Endothelial cell of umbilical vein (primary cell): ENCODE measurements around the gene H2BW1. TPM values are rescaled to one million over a fixed set of nuclear protein-coding genes. Genes with fewer than 3 reads are reported as not detected.
"Not testable (repeated sequence)": the region's sequence is repeated elsewhere in the genome, so short reads cannot be mapped to it uniquely, and the experiment has no call there.

Source experiments
- BruUV-seq: library from RNA; stranded (reverse); fragments of 400-500 nt; replicated peaks from 2 replicates; lab custom pipeline; 2021; lab: Mats Ljungman, UMichigan
- CTCF ChIA-PET: fragments of 300-600, 350-600 bp; sonication (Branson Sonifier 250); formaldehyde crosslinking; loops from one replicate; lab custom pipeline; 2021; ENCODE audit warnings: antibody characterized with exemption, inconsistent platforms; lab: Charles Lee
- POLR2A ChIA-PET: fragments of 300-600, 350-600 bp; sonication (Branson Sonifier 250); formaldehyde crosslinking; loops from one replicate; lab custom pipeline; 2021; ENCODE audit warnings: antibody characterized with exemption, inconsistent platforms; lab: Charles Lee
- DNase-seq: peaks from one replicate; pipeline ENCODE4 v3.0.0-alpha.2; 2011; ENCODE audit warnings: low read depth, low spot score
- FAIRE-seq: peaks from 2 replicates; lab custom pipeline; 2011; peaks lifted over from hg19 to GRCh38; lab: Jason Lieb, UNC
- H2AFZ ChIP-seq: 2 replicates; pipeline ENCODE4 v1.6.0; 2012; ENCODE audit warnings: low read depth, low read length, control low read depth, inconsistent platforms
- H3K27ac ChIP-seq: 2 replicates; pipeline ENCODE4 v1.5.1; 2011; ENCODE audit warnings: low read depth, mild to moderate bottlenecking, control low read depth, low read length, moderate library complexity; ENCODE audit not compliant: insufficient read depth
- H3K27me3 ChIP-seq, 2 experiments: 2 replicates each; pipeline versions ENCODE4 v1.6.0 to v1.6.1; 2011; ENCODE audit warnings: low read length in 2 of 2, mixed read lengths in 1 of 2; ENCODE audit not compliant: control insufficient read depth in 2 of 2, insufficient read depth in 2 of 2
- H3K36me3 ChIP-seq, 2 experiments: 2 replicates in 1 of 2; 3 replicates in 1 of 2; pipeline ENCODE4 v1.5.1; 2011; ENCODE audit warnings: low read length in 2 of 2, mild to moderate bottlenecking in 1 of 2, moderate library complexity in 1 of 2; ENCODE audit not compliant: control insufficient read depth in 2 of 2, insufficient read depth in 2 of 2; ENCODE audit errors: extremely low read depth in 1 of 2
- H3K4me1 ChIP-seq: 3 replicates; pipeline ENCODE4 v1.5.1; 2011; ENCODE audit warnings: mild to moderate bottlenecking, low read length; ENCODE audit not compliant: control insufficient read depth, insufficient read depth; ENCODE audit errors: extremely low read depth
- H3K4me2 ChIP-seq: 2 replicates; pipeline ENCODE4 v1.6.1; 2011; ENCODE audit warnings: low read length, control low read depth, mixed read lengths; ENCODE audit not compliant: insufficient read depth
- H3K4me3 ChIP-seq, 3 experiments: fragments of 200-600 bp in 1 of 3; sonication (generic), shearing (Covaris generic) in 1 of 3; replicated peaks in 1 of 3; 2 replicates each; pipeline ENCODE4 v1.5.1; 2011 to 2016; ENCODE audit warnings: control low read depth in 3 of 3, low read length in 3 of 3, mild to moderate bottlenecking in 2 of 3, inconsistent platforms in 1 of 3, low read depth in 1 of 3, moderate library complexity in 1 of 3; ENCODE audit not compliant: insufficient read depth in 1 of 3
- H3K79me2 ChIP-seq: 2 replicates; pipeline ENCODE4 v1.6.0; 2012; ENCODE audit warnings: low read length, inconsistent platforms; ENCODE audit not compliant: control insufficient read depth, insufficient read depth
- H3K9ac ChIP-seq: replicated peaks from 2 replicates; pipeline ENCODE3; 2011; ENCODE audit warnings: low read length, control low read depth; ENCODE audit not compliant: insufficient read depth; ENCODE audit errors: extremely low read depth
- H3K9me1 ChIP-seq: replicated peaks from 3 replicates; pipeline ENCODE4 v1.6.0; 2011; ENCODE audit warnings: mild to moderate bottlenecking, low read length; ENCODE audit not compliant: control insufficient read depth, insufficient read depth; ENCODE audit errors: extremely low read depth
- H3K9me3 ChIP-seq: replicated peaks from 2 replicates; pipeline ENCODE4 v1.5.1; 2012; ENCODE audit warnings: low read length, inconsistent platforms; ENCODE audit not compliant: control insufficient read depth, insufficient read depth
- H4K20me1 ChIP-seq: replicated peaks from 2 replicates; pipeline ENCODE3; 2011; ENCODE audit warnings: mild to moderate bottlenecking, low read length; ENCODE audit not compliant: control insufficient read depth, insufficient read depth; ENCODE audit errors: extremely low read depth
- CTCF ChIP-seq, 2 donors: IDR thresholded peaks; 1 replicate in 1 of 2; 2 replicates in 1 of 2; pipeline ENCODE4 v1.5.1; 2011; ENCODE audit warnings: low read length in 2 of 2, mild to moderate bottlenecking in 2 of 2, moderate library complexity in 2 of 2, control low read depth in 1 of 2, inconsistent platforms in 1 of 2, low read depth in 1 of 2; ENCODE audit not compliant: insufficient read depth in 1 of 2; ENCODE audit errors: extremely low read depth in 1 of 2
- EZH2 ChIP-seq: IDR thresholded peaks from 2 replicates; pipeline ENCODE4 v1.6.1; 2012; ENCODE audit warnings: borderline replicate concordance, low read depth, mild to moderate bottlenecking, moderate library complexity, low read length, inconsistent platforms; ENCODE audit not compliant: severe bottlenecking
- FOS ChIP-seq: IDR thresholded peaks from 2 replicates; pipeline ENCODE4 v1.6.1; 2011; ENCODE audit warnings: mild to moderate bottlenecking, low read length, moderate library complexity, borderline replicate concordance; ENCODE audit not compliant: insufficient read depth
- GATA2 ChIP-seq: IDR thresholded peaks from 2 replicates; pipeline ENCODE4 v1.7.0; 2011; ENCODE audit warnings: low read depth, mild to moderate bottlenecking, moderate library complexity, mixed read lengths, low read length; ENCODE audit not compliant: insufficient read length, insufficient read depth
- JUN ChIP-seq: IDR thresholded peaks from 2 replicates; pipeline ENCODE4 v1.6.1; 2011; ENCODE audit warnings: borderline replicate concordance, low read depth; ENCODE audit not compliant: insufficient read length, insufficient read depth
- MAX ChIP-seq: IDR thresholded peaks from 2 replicates; pipeline ENCODE4 v1.6.1; 2011; ENCODE audit not compliant: insufficient read depth, insufficient read length
- MYC ChIP-seq: IDR thresholded peaks from one replicate; pipeline ENCODE4 v1.6.1; 2011; ENCODE audit warnings: mild to moderate bottlenecking, low read depth, low read length
- POLR2A ChIP-seq: IDR thresholded peaks from 2 replicates; pipeline ENCODE4 v1.6.1; 2012; ENCODE audit warnings: low read depth, mild to moderate bottlenecking, control low read depth, low read length
- POLR2AphosphoS5 ChIP-seq: IDR thresholded peaks from 2 replicates; pipeline ENCODE4 v1.6.1; 2012; ENCODE audit warnings: low read depth, mild to moderate bottlenecking, control low read depth, low read length, moderate library complexity; ENCODE audit not compliant: insufficient read depth
- dilution Hi-C: fragments of 300-500 bp; cut with MboI; formaldehyde crosslinking; loops from one replicate; pipeline ENCODE4 v1.15.0; 2019; ENCODE audit warnings: low sequenced_read_pairs; ENCODE audit not compliant: extremely low pct_ligation_motif_present
- intact Hi-C: fragments of 100-400 bp; cut with micrococcal nuclease; formaldehyde crosslinking; loops from one replicate; pipeline ENCODE4 v1.10.0; 2022
- polyA plus RNA-seq, 4 experiments: library from polyadenylated mRNA; depleted of rRNA in 3 of 4; stranded (reverse) in 3 of 4; unstranded in 1 of 4; fragments of >200 nt; gene quantifications; 2 replicates each; pipeline versions ENCODE4 v1.2.1 to v1.2.3, GENCODE V29; 2011 to 2012; ENCODE audit warnings: missing spikeins in 1 of 4
- total RNA-seq: library from RNA; stranded (reverse); gene quantifications from 2 replicates; pipeline ENCODE4 v1.2.3, GENCODE V29; 2021

The H2BW1 gene
- total and polyA plus RNA-seq, 2 donors (not counting 3 experiments of a cell fraction or from before 2014, with no cell fraction given), result not detected

GRCh38 chrX:104054956-104055355 lies 41.4 kb upstream of the H2BW1 start:
- dilution Hi-C loops, H3K9me3 ChIP-seq, DNase-seq, H3K27ac ChIP-seq, H3K4me1 ChIP-seq, H3K9ac ChIP-seq, BruUV-seq, H2AFZ ChIP-seq, H4K20me1 ChIP-seq, H3K79me2 ChIP-seq, H3K36me3 ChIP-seq, intact Hi-C loops, H3K27me3 ChIP-seq, H3K4me3 ChIP-seq, POLR2A ChIA-PET, H3K4me2 ChIP-seq, CTCF ChIA-PET, H3K9me1 ChIP-seq, FAIRE-seq: not testable (repeated sequence)

GRCh38 chrX:104047171-104047570 lies 33.7 kb upstream of the H2BW1 start:
- dilution Hi-C loops (no loop called here), intact Hi-C loops (no loop called here)

More at GRCh38 chrX:104047171-104047570, 33.7 kb upstream of the H2BW1 start:
- Histone ChIP-seq H2AFZ (no peak overlapping the region), H3K9ac (no peak overlapping the region), H3K4me1 (no peaks in the 10 kb centered on the region), H3K27me3 (no peaks in the 10 kb centered on the region), H3K4me2 (no peak overlapping the region), H3K4me3 (no peak overlapping the region), H3K36me3 (no peaks in the 10 kb centered on the region), H4K20me1 (no peaks in the 10 kb centered on the region), H3K27ac (no peak overlapping the region), H3K79me2 (no peaks in the 10 kb centered on the region), H3K9me3 (no peaks in the 10 kb centered on the region), H3K9me1 (no peaks in the 10 kb centered on the region)
- TF ChIP-seq EZH2, result no peak
- TF ChIP-seq CTCF (IDR thresholded peaks at IDR 0.05; ENCODE audit: extremely low read depth in 1 of 2, insufficient read depth in 1 of 2, low read depth in 1 of 2, low read length in 2 of 2), result no peak
- no peak for TF ChIP-seq MAX
- TF ChIP-seq GATA2, result no peak
- TF ChIP-seq FOS, result no peak
- no peak for TF ChIP-seq JUN
- no peak for TF ChIP-seq POLR2A
- no peak for TF ChIP-seq POLR2AphosphoS5
- TF ChIP-seq MYC, result no peak
- ChIA-PET POLR2A (no interaction called here), CTCF (no interaction called here)
- FAIRE-seq (no peak), DNase-seq (no peak)
- BruUV-seq, result no TSS peak
